ENCODE measurements around the gene LRRC7. TPM values are rescaled to one million over a fixed set of nuclear protein-coding genes. Genes with fewer than 3 reads are reported as not detected.
"Not testable (repeated sequence)": the region's sequence is repeated elsewhere in the genome, so short reads cannot be mapped to it uniquely, and the experiment has no call there.

LRRC7 gene
- total RNA-seq, 1 donor from 2014 or later = not detected

- DNase-seq = no peak
These were observed 209.7 kb downstream of the LRRC7 start for GRCh38 chr1:69777423-69777822.

DNA sequence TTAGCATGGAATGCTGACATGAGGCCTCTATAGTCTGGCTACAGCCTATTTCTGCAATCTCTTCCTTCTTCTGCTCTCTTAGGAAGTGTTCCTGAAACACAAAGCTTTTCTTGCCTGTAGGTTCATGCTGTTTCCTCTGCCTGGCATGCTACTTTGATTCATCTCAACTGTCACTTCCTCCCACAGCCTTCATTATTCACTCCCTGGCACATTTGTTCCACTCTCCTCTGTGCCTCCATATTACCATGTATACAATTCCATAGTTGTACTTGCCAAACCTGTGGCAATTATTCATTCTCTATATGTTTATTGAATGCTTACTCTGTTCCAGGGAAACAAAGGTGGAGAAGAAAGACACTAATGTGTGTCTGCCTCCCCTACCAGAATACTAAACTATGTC, 210.2 kb downstream of the LRRC7 start:
- DNase-seq = no peak

GRCh38 chr1:69787151-69787550, 219.4 kb downstream of the LRRC7 start:
- no peak for DNase-seq

- DNase-seq = no peak
These were observed 223.6 kb downstream of the LRRC7 start for GRCh38 chr1:69791311-69791710.

DNA sequence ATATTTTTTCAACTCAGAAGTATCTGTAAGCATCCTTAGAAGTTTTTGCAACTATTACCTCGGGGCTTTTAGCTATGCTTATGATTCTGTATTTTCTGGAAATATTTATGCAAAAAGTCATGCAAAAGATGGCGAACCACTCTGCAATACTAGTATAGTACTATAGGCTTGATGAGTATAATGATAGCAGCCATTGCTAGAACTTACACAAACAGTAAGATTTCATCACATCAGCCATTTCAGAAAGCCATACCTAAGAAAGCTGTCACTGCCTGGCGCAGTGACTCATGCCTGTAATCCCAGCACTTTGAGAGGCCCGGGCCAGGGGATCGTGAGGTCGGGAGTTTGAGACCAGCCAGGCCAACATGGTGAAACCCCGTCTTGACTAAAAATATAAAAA, 227.1 kb downstream of the LRRC7 start:
- DNase-seq = no peak

- no peak for DNase-seq
These were observed 247.2 kb downstream of the LRRC7 start for GRCh38 chr1:69814926-69815325.

GRCh38 chr1:69824932-69825331, 257.2 kb downstream of the LRRC7 start:
- no peak for DNase-seq

- no peak for DNase-seq
These were observed 260.0 kb downstream of the LRRC7 start for GRCh38 chr1:69827732-69828131.

DNA sequence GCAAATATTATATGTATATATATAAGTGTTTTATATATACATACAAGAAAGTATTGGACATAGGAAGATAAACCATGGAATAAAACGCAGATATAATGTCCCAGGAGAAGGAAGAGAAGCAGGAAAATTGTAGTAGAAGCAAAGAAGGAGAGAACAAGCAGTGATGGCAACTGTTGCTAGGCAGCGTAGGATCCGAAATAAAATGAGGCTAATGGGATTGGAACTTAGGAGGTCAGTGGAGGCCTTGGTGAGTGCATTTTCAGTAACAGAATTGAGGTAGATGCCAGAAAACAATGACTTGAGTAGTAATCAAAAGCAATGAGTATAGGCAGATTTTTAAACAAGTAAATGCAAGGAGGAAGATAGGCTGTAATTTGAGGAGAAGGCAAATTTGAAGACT, 265.8 kb downstream of the LRRC7 start:
- DNase-seq = no peak

DNA sequence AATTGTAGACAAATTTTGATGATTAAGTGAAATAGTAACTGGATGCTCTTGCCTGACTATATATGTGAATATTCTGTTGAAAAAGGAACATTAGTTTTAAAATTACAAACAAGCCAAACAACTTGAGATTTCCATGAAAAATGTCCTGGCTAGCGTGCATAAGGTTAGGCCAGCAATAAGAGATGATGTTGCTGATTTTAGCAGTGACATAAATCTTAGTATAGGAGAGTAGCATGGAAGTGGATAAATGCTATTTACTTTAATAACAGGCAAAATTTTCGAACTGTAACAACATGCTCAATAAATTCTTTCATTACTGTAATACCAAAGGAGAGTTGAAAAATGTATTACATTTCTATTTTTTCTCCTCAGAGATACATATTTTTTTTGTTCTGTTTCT, 266.6 kb downstream of the LRRC7 start:
- DNase-seq = no peak

- no peak for DNase-seq
These were observed 268.2 kb downstream of the LRRC7 start for GRCh38 chr1:69835955-69836354.

DNA sequence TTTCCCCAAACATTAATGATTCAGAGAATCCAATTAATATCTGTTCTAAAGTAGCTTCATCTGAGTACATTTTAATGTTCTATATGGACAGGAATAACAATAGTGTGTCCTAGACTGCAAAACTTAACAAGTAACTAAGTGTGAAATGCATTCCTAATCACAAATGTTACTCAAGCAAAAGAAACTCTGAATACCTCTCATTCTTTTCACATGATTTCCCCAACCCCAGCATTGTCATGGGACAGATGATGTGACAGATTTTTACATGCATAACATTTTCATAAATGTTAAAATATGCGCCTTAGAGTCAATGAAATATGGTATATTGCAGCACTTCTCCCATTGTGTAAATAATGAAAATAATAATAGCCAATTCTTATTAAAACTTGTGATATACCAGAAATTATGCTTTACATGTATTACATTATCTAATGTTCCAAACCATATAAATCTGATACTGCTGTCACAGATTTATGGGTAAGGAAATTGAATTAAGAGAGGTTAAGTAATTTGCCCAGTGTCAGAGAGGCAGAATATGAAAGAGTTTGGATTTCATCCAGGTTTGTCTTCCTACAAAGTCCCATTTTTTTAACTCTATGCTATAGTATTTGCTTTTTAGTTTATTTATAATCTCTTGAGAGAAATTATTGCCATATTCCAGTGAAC, 269.4 kb downstream of the LRRC7 start:
- DNase-seq = no peak

DNA sequence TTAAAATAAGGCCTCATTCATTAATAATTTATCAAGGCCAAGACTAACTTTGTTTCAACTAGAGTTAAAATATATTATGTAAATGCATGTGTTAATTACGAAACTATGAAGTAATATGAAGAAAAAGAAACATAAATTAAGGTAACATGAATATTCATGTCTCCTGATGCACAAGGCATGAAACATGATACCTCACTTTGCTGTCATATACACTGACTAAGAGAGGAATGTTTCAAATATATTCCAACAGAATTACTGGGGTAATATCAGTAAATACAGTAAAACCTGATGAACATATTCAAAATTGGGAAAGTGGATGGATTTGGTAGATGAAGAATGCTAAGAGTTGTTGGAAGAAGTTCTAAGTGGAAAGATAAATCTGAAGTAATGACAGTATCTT, 274.6 kb downstream of the LRRC7 start:
- no peak for DNase-seq

- DNase-seq = no peak
These were observed 277.9 kb downstream of the LRRC7 start for GRCh38 chr1:69845655-69846054.

DNA sequence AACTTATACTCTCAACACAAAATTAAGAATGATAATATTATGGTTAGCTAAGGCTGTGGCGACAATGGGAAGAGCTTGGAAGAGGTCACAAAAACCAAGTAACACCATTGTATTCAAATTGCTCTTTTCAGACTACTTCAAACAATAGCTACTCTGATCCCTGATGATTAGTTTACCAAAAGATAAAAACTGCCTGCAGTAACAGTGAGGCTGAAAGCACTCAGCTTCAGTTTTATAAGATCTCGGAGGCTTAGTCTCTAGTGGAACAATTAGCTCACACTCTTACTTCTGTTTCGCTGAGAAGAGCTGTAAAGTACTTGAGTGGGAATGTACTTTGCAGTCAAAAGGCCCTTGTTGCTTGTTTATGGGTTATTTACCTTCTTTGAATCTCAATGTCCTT, 278.5 kb downstream of the LRRC7 start:
- DNase-seq = no peak

DNA sequence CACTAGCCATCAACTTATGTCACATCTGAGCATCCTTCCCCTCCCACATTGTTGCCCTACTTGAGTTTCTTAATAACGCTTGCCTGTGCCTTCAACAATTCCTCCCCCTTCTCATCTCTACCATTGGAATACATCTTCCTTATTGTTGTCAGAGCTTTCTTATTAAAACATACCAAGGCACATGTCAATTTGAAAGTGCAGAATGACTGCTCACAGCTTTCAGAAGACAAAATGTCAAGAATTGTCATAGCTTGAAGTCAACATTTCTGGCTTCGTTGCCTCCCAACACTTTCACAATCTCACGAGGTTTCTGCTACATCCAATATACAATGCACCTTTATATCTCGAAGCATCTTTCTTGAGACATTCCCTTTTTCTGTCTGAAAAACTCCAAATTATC, 279.9 kb downstream of the LRRC7 start:
- no peak for DNase-seq

DNA sequence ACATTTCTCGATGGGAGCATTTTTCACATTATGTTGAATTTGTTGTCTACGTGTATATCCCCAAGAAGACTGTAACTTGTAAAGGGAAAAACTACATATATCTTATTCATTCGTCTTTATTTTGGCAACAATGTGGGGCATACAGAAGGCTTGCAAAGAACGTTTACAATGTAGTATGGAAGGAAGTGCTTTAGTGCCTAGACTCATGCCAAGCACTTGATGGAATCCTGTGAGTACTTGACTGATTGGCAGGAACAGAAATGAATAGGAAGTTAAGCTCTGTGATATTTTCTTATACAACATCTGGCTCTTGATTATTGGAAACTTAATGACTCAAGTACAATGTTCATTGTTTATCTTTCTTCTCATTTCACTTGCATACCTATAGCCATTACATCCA, 284.4 kb downstream of the LRRC7 start:
- no peak for DNase-seq

DNA sequence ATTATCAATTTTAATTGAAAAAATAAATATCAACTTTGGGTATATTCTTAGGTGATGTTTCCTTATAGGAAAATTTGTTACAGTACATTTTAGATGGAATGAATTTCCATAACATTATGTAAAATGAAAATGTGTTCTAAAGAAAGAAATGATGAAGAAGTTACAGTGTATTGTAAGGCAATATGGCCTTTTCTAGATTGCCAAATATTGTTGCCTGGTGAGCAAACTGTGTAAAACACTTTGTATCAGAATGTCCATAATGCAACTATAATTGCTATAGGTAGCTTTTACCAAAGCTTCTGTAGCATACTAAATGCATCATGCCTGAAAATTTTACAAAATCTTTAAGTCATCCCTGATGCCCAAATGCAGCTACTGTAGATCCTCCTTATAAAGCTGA, 285.0 kb downstream of the LRRC7 start:
- no peak for DNase-seq

DNA sequence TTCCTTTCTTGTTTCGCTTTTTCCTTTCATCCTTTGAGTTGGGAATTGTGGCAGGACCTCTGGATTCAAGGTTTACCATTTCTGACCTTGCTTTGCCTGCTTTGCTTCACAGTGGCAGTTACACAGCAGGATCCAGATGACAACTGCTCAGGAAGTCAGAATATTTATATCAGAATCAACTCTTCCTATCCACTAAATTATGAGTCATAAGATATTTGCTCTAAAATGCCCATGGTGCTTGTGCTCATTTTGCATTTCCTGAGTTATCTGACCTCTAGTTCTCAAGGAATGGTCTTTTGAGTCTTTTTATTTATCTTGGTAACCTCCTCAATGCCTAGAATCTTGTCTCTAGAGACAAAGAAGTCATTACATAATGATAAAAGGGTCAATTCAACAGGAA, 290.8 kb downstream of the LRRC7 start:
- DNase-seq = no peak

GRCh38 chr1:69861641-69862040, 293.9 kb downstream of the LRRC7 start:
- no peak for DNase-seq

DNA sequence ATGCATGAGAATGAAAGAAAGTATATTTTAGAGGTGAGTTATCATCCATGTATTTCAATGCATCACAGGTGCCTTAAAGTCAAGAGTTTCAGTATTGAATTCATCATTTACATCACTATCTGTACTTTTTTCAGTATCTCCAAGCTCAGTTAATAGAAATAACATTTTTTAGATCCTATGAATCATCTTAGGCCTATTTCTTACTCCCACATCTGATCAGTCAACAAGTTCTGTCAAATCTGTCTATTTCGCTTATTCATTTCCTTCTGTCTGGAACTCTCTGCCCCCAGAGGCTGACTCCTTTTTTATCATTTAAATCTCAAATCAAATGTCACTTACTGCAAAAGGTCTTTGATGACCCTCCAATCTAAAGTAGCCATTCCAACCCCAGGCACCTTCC, 295.2 kb downstream of the LRRC7 start:
- no peak for DNase-seq

GRCh38 chr1:69863704-69864103, 296.0 kb downstream of the LRRC7 start:
- DNase-seq = no peak

DNA sequence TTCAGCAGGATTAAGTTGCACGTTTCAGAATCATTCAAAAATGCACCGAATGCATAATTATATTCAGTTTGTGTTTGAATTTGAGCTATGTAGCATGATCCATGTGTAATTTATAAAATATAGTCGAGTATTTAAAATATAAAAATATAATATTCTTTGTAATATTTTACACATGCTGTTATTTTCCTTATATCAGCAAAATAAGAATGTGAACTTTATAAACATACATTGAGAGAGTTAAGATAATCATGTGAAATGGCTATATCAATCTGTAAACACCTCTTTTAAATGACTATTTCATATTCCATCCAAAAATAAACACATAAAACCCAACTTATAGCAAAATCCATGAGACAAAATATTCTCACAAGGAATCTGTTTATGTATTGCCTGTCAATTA, 303.7 kb downstream of the LRRC7 start:
- DNase-seq = no peak

DNA sequence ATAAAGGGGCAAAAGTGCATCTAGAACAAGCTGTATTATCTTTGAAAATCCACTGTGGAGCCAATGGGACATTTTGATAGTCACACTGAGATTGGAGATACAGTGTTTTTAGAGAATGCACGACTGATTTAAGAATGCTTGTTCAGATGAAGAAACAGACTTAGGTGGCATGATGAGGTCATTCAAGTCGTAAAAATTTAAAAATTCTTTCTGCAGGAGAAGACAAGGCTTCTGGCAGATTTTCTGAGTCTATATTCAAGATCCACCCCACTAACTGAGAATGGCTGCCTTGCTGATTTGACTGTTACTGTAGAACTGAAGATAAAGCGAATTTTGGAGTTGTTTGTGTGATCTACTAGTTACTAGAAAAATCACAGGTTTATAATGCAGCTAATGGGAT, 310.6 kb downstream of the LRRC7 start:
- no peak for DNase-seq

GRCh38 chr1:69888016-69888415, 320.3 kb downstream of the LRRC7 start:
- DNase-seq = not testable (repeated sequence)

Data from dermis blood vessel endothelial cell (primary cell).